IMR-90 (cell line): Measurements from ENCODE around the gene TRIML1. TPM values are rescaled to one million over a fixed set of nuclear protein-coding genes. Genes with fewer than 3 reads are reported as not detected.

Experiments
- ATAC-seq: fragments of 200-7000 bp; cut with Tn5 transposase; 2 replicates; pipeline ENCODE4 v1.9.1; 2020; ENCODE audit warnings: low read depth, mild to moderate bottlenecking, moderate library complexity
- BruUV-seq: library from RNA; stranded (reverse); fragments of 400-500 nt; replicated peaks from 2 replicates; lab custom pipeline; 2021; lab: Mats Ljungman, UMichigan
- CTCF ChIA-PET: fragments of 300-600 bp; formaldehyde crosslinking; extraction: SDS; loops from one replicate; lab custom pipeline; 2021; ENCODE audit warnings: antibody characterized with exemption; lab: Yijun Ruan, JAX
- POLR2A ChIA-PET: fragments of 300-600 bp; sonication (Branson Sonifier 250); formaldehyde crosslinking; loops from one replicate; lab custom pipeline; 2022; ENCODE audit warnings: antibody characterized with exemption; ENCODE audit not compliant: unreplicated experiment; lab: Charles Lee
- DNase-seq: peaks from one replicate; pipeline ENCODE4 v3.0.0; 2013
- H2AFZ ChIP-seq: replicated peaks from 2 replicates; pipeline ENCODE3; 2013; ENCODE audit warnings: low read length, mild to moderate bottlenecking; ENCODE audit not compliant: poor library complexity
- H2AK5ac ChIP-seq: 2 replicates; pipeline ENCODE4 v1.6.1; 2013; ENCODE audit warnings: low read depth, low read length, inconsistent platforms
- H2AK9ac ChIP-seq: replicated peaks from 2 replicates; pipeline ENCODE3; 2013; ENCODE audit warnings: mild to moderate bottlenecking, low read depth, low read length, moderate library complexity; ENCODE audit not compliant: poor library complexity
- H2BK120ac ChIP-seq: 2 replicates; pipeline ENCODE4 v1.6.1; 2013; ENCODE audit warnings: low read depth, low read length, inconsistent platforms
- H2BK15ac ChIP-seq: 3 replicates; pipeline ENCODE4 v1.6.1; 2013; ENCODE audit warnings: low read depth, low read length, inconsistent platforms
- H2BK20ac ChIP-seq: 2 replicates; pipeline ENCODE4 v1.6.1; 2013; ENCODE audit warnings: low read depth, mild to moderate bottlenecking, inconsistent platforms, low read length, moderate library complexity
- H2BK5ac ChIP-seq: 2 replicates; pipeline ENCODE4 v1.6.1; 2013; ENCODE audit warnings: mild to moderate bottlenecking, low read depth, low read length, inconsistent platforms; ENCODE audit not compliant: poor library complexity, severe bottlenecking
- H3K14ac ChIP-seq: replicated peaks from 2 replicates; pipeline ENCODE4 v1.6.1; 2013; ENCODE audit warnings: low read depth, low read length, inconsistent platforms
- H3K18ac ChIP-seq: 2 replicates; pipeline ENCODE4 v1.6.1; 2013; ENCODE audit warnings: low read depth, low read length, control low read depth
- H3K23ac ChIP-seq: 2 replicates; pipeline ENCODE4 v1.6.1; 2013; ENCODE audit warnings: low read depth, low read length, inconsistent platforms
- H3K27ac ChIP-seq: 2 replicates; pipeline ENCODE4 v1.5.1; 2013; ENCODE audit warnings: mild to moderate bottlenecking, control low read depth, low read length; ENCODE audit not compliant: insufficient read depth
- H3K27me3 ChIP-seq: 2 replicates; pipeline ENCODE4 v1.6.1; 2013; ENCODE audit warnings: low read length; ENCODE audit not compliant: control insufficient read depth, insufficient read depth
- H3K36me3 ChIP-seq: 2 replicates; pipeline ENCODE4 v1.6.1; 2013; ENCODE audit warnings: low read length, mixed read lengths; ENCODE audit not compliant: control insufficient read depth, insufficient read depth
- H3K4ac ChIP-seq: 2 replicates; pipeline ENCODE4 v1.6.1; 2013; ENCODE audit warnings: low read depth, low read length, inconsistent platforms
- H3K4me1 ChIP-seq: 2 replicates; pipeline ENCODE4 v1.6.1; 2013; ENCODE audit warnings: low read length, mixed read lengths; ENCODE audit not compliant: control insufficient read depth, insufficient read depth
- H3K4me2 ChIP-seq: 2 replicates; pipeline ENCODE4 v1.6.1; 2013; ENCODE audit warnings: low read depth, mild to moderate bottlenecking, control low read depth, low read length, moderate library complexity
- H3K4me3 ChIP-seq: 2 replicates; pipeline ENCODE4 v1.5.1; 2013; ENCODE audit warnings: low read depth, mild to moderate bottlenecking, control low read depth, low read length, moderate library complexity; ENCODE audit not compliant: insufficient read depth
- H3K56ac ChIP-seq: 2 replicates; pipeline ENCODE4 v1.6.1; 2013; ENCODE audit warnings: low read length, inconsistent platforms; ENCODE audit not compliant: insufficient read depth; ENCODE audit errors: extremely low read depth
- H3K79me1 ChIP-seq, 2 experiments: 2 replicates each; pipeline ENCODE4 v1.6.1; 2013; ENCODE audit warnings: low read length in 2 of 2, inconsistent platforms in 1 of 2, low read depth in 1 of 2
- H3K9ac ChIP-seq: 2 replicates; pipeline ENCODE4 v1.6.1; 2013; ENCODE audit warnings: low read depth, low read length, control low read depth
- H3K9me1 ChIP-seq: 2 replicates; pipeline ENCODE4 v1.6.1; 2013; ENCODE audit warnings: low read length, inconsistent platforms; ENCODE audit not compliant: insufficient read depth
- H3K9me3 ChIP-seq: 2 replicates; pipeline ENCODE4 v1.6.1; 2013; ENCODE audit warnings: low read length; ENCODE audit not compliant: control insufficient read depth, insufficient read depth
- H4K20me1 ChIP-seq: 2 replicates; pipeline ENCODE4 v1.6.1; 2013; ENCODE audit warnings: low read length, inconsistent platforms; ENCODE audit not compliant: insufficient read depth
- H4K5ac ChIP-seq: 2 replicates; pipeline ENCODE4 v1.6.1; 2013; ENCODE audit warnings: mild to moderate bottlenecking, low read depth, low read length, control low read depth
- H4K8ac ChIP-seq, 2 experiments: 2 replicates each; pipeline ENCODE4 v1.6.1; 2013; ENCODE audit warnings: low read depth in 2 of 2, low read length in 2 of 2, control low read depth in 1 of 2, inconsistent platforms in 1 of 2
- H4K91ac ChIP-seq: 2 replicates; pipeline ENCODE4 v1.6.1; 2013; ENCODE audit warnings: low read depth, low read length, inconsistent platforms; ENCODE audit not compliant: insufficient read depth
- BHLHE40 ChIP-seq: fragments of 150-350 bp; IDR thresholded peaks from 2 replicates; pipeline ENCODE4 v1.6.1; 2016; ENCODE audit warnings: mild to moderate bottlenecking, low read depth, low read length
- CEBPB ChIP-seq: IDR thresholded peaks from 2 replicates; pipeline ENCODE4 v1.6.1; 2012; ENCODE audit warnings: low read depth, low read length, improper control_type of control experiment
- CHD1 ChIP-seq: IDR thresholded peaks from 2 replicates; pipeline ENCODE4 v1.6.1; 2012; ENCODE audit warnings: low read depth, low read length, improper control_type of control experiment
- ELK1 ChIP-seq: fragments of 150-350 bp; IDR thresholded peaks from 2 replicates; pipeline ENCODE4 v1.6.1; 2016; ENCODE audit warnings: low read depth, mild to moderate bottlenecking, low read length, moderate library complexity, borderline replicate concordance
- FOS ChIP-seq: fragments of 150-350 bp; IDR thresholded peaks from 2 replicates; pipeline ENCODE4 v1.6.1; 2016; ENCODE audit warnings: low read depth, low read length
- MAZ ChIP-seq: IDR thresholded peaks from 2 replicates; pipeline ENCODE4 v1.6.1; 2012; ENCODE audit warnings: low read depth, mild to moderate bottlenecking, low read length, improper control_type of control experiment, moderate library complexity, borderline replicate concordance
- MXI1 ChIP-seq: IDR thresholded peaks from 2 replicates; pipeline ENCODE4 v1.6.1; 2012; ENCODE audit warnings: low read depth, mild to moderate bottlenecking, low read length, moderate library complexity, borderline replicate concordance
- NFE2L2 ChIP-seq: fragments of 150-350 bp; IDR thresholded peaks from 2 replicates; pipeline ENCODE4 v1.6.1; 2016; ENCODE audit warnings: low read depth, mild to moderate bottlenecking, low read length
- RAD21 ChIP-seq: IDR thresholded peaks from 2 replicates; pipeline ENCODE4 v1.6.1; 2012; ENCODE audit warnings: low read length, improper control_type of control experiment
- RFX5 ChIP-seq: IDR thresholded peaks from 2 replicates; pipeline ENCODE4 v1.8.0; 2012; ENCODE audit warnings: low read depth, mild to moderate bottlenecking, low read length, moderate library complexity
- SMC3 ChIP-seq: fragments of 150-350 bp; IDR thresholded peaks from 2 replicates; pipeline ENCODE4 v1.6.1; 2016; ENCODE audit warnings: low read depth, mild to moderate bottlenecking, antibody characterized with exemption, low read length, moderate library complexity
- WGBS, 2 experiments: methylation state at CpG; one replicate each; pipeline versions ENCODE4 v1.1.5 to v1.1.7; 2013; ENCODE audit warnings: missing lambda C conversion rate in 2 of 2; ENCODE audit not compliant: insufficient read length in 1 of 2; ENCODE audit errors: extremely low coverage in 2 of 2; 5-methylcytosine and 5-hydroxymethylcytosine counted together
- dilution Hi-C: fragments of 300-500 bp; cut with HindIII; formaldehyde crosslinking; loops from one replicate; pipeline ENCODE4 v1.14.3; 2018; ENCODE audit warnings: low sequenced_read_pairs; ENCODE audit not compliant: unreplicated experiment
- in situ Hi-C: fragments of 300-500 bp; cut with MboI; formaldehyde crosslinking; loops from 3 replicates; pipeline ENCODE4 v1.14.3; 2019; ENCODE audit warnings: low sequenced_read_pairs, inconsistent platforms, mixed read lengths
- intact Hi-C: fragments of 100-400 bp; cut with micrococcal nuclease; formaldehyde crosslinking; loops from 2 replicates; pipeline ENCODE4 v1.10.0; 2022
- polyA plus RNA-seq, 3 experiments: library from polyadenylated mRNA; depleted of rRNA; stranded (reverse); fragments of >200 nt; gene quantifications; 2 replicates each; pipeline ENCODE4 v1.2.3, GENCODE V29; 2012; ENCODE audit warnings: low replicate concordance in 1 of 3
- total RNA-seq: library from RNA; depleted of rRNA; stranded (reverse); fragments of >200 nt; gene quantifications from 2 replicates; pipeline ENCODE4 v1.2.3, GENCODE V29; 2012
- TF ChIP-seq, protein P1 (sequence below): fragments of 150-350 bp; IDR thresholded peaks from 2 replicates; pipeline ENCODE4 v1.6.1; 2017; ENCODE audit warnings: mild to moderate bottlenecking, antibody characterized with exemption, low read length, low read depth

The TRIML1 gene
- total and polyA plus RNA-seq, 2 of the 4 experiments (the other 2 are of a cell fraction) = not detected

DNA sequence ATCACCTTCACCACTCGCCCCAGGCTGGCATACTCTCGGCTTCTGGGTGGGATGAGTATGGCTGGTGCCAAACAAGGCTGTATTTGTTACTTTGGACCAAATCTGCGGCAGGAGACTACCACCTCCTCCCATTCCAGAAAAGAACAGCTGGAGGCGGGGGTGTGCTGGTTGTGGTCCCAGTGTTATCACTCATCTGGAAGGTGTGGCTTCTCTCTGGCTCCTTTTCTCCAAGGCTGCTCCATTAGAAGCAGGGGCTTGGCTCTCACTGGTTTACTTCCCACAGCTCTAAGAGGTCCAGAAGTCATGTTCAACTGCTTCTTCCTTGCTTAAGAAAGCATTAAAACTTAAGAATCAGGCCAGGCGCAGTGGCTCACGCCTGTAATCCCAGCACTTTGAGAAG is 27.3 kb upstream of the TRIML1 start:
- dilution Hi-C loops (no loop called here), intact Hi-C loops (no loop called here), in situ Hi-C loops (no loop called here)
- Histone ChIP-seq H2AK5ac (0 out of 2 replicates have a peak overlapping the region, but pooled peaks have one; percentile 27), H3K36me3 (no peaks in the 10 kb centered on the region), H2BK20ac (no peak overlapping the region), H4K5ac (no peak overlapping the region), H3K4me1 (peaks cover 6% of the 10 kb centered on the region; the same call in 1 of the 2 replicates), H2AFZ (no peak overlapping the region), H3K27me3 (no peaks in the 10 kb centered on the region), H3K23ac (no peak overlapping the region), H2BK5ac (no peak overlapping the region), H2AK9ac (no peak overlapping the region), H3K14ac (0 out of 2 replicates have a peak overlapping the region, but pooled peaks have one; percentile 1), H4K8ac (no peak overlapping the region), H3K4me2 (no peak overlapping the region), H2BK15ac (no peak overlapping the region; the same call in 2 of the 3 replicates), H3K18ac (no peak overlapping the region), H3K4ac (no peak overlapping the region; the same call in 1 of the 2 replicates), H4K91ac (no peak overlapping the region), H3K9ac (no peak overlapping the region), H3K27ac (no peak overlapping the region), H4K20me1 (no peaks in the 10 kb centered on the region), H3K9me3 (no peaks in the 10 kb centered on the region), H3K9me1 (peaks cover 5% of the 10 kb centered on the region; the same call in 1 of the 2 replicates), H3K79me1 (no peaks in the 10 kb centered on the region), H3K56ac (no peak overlapping the region), H2BK120ac (no peak overlapping the region; the same call in 1 of the 2 replicates), H3K4me3 (no peak overlapping the region)
- no peak for ATAC-seq
- ChIA-PET CTCF (no interaction called here), POLR2A (no interaction called here)
- BruUV-seq = no TSS peak
- TF ChIP-seq, protein P1, sequence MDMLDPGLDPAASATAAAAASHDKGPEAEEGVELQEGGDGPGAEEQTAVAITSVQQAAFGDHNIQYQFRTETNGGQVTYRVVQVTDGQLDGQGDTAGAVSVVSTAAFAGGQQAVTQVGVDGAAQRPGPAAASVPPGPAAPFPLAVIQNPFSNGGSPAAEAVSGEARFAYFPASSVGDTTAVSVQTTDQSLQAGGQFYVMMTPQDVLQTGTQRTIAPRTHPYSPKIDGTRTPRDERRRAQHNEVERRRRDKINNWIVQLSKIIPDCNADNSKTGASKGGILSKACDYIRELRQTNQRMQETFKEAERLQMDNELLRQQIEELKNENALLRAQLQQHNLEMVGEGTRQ = no peak
- TF ChIP-seq MXI1 (no peak), FOS (no peak), RAD21 (no peak), CEBPB (no peak), RFX5 (no peak), CHD1 (no peak), MAZ (no peak), ELK1 (no peak), SMC3 (no peak), NFE2L2 (no peak), BHLHE40 (no peak)
- DNase-seq = no peak
- WGBS, 2 experiments = no CpG with 5 or more reads among the region's 6 CpGs
